ENCODE measurements around the gene PNPLA7.

Gene PNPLA7

DNA sequence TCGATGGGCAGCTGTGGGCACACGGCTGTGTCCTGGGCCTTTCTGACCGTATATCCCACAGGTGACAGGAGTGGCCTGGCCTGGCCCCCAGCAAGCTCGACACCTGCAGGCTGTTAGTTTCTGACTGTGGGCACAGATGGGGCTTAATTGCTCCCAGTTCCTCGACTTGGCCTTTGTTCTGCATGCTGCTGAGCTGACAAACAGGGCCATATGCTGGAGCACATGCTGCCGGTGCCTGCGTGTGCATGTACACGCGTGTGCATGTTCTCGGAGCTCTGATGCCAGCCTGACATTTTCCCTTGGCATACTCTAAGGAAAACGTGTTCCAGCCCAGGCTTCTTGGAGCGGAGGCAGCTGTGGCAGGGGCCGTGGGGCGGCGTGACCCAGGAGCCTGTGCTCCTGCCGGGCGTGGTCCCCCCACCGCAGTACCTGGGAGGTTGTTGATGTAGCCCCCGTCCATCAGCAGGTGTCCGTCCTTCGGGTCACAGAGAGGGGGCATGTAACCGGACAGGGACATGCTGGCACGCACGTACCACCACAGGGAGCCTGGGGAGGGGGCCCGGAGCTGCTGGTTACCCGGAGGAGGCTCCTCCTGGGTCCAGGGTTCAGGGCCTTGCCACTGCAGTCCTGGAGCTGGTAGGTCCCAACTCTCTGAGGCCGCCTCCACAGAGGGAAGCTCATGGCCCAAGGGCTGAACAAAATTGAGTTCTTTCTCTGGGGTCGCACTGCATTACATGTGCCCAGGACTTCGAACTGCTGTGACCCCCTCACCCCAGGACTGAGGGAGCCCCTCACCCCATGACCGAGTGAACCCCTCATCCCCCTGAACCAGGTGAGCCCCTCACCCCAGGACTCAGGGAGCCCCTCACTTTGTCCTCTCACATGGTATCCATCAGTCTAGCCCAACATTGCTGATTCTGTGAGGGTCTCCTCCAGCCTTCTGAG, 86.9 kb downstream of the PNPLA7 start:
- no peak for FAIRE-seq

DNA sequence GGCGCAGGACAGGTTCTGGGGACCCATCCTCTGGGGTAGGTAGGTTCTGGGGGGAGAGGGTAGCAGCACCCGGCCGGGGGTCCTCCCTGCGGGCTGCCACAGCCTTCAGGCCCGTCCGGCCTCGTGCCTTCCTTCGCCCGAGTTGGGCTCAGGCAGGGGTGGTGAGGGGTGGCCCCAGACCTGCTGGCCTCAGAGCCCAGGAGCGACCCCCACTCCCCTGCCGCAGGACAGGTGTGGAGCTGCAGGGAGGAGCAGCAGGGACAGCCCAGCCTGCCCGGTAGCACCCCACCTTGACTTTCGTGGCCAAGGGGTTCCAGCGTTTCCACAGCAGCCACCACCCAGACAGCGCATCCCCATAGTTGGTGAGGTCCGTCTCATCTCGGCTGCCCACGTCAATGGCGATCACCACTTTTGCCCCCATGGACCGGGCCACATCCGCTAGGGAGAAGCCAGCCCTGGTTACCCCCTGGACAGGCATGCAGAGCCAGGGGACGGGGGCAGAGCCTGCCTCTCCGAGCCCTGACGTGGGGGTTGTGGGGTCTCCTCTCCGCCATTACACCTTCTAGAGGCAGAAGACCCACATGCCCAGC, 87.7 kb downstream of the PNPLA7 start:
- FAIRE-seq = no peak
- DNase-seq (ENCODE audit: low spot score) = no peak

More for the DNA sequence above, 86.9 kb downstream of the PNPLA7 start:
- DNase-seq (ENCODE audit: low spot score) = no peak

DNA sequence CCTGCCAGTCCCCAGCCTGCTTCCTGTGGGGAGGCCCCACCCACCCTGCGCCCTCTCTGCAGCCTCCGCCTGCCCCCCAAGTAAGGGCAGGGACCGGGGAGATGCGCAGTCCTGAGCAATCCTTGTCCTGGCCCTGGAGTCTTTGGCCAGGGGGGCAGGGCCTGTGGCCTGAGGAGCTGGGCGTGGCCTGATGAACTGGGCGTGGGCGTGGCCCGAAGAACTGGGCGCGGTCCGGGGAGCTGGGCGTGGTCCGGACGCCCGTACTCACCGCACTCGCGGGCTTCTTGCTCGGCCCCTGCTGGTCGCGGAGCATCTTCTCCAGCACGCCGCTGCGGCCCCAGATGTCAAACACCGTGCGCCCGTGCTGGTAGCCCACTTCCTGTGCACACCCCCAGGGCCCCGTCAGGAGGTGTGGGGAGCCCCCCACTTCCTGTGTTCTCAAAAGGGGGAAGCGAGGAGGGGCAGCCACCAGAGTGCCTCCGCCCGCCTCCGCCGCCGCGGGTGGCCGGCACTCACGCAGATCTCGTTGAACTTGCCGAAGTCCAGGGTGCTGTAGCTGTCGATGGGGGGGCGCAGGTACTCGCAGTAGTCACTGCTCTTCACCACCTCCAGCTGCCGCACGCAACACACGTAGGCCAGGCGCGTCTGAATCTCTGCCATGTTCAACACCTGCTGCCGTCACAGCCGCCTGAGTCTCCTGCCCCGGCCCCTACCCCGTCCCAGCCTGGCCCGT, 88.4 kb downstream of the PNPLA7 start:
- DNase-seq (ENCODE audit: low spot score) = no peak
- FAIRE-seq = no peak

DNA sequence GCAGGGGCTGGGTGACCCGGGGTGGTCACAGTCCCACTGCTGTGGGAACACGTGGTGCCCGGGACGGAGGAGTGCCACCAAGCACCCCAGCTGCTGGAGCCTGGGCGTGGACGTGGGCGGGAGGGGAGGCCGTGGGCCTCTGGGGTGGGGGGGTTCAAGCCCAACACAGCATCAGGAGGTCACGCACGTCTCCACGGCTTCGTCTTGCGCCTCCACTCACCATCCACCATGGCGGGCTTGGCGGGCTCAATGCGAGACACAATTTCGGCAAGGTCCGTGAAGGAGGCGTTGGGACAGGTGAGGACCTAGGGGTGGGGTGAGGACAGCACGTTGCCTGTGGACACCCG, 88.9 kb downstream of the PNPLA7 start:
- DNase-seq (ENCODE audit: low spot score) = no peak
- no peak for FAIRE-seq

DNA sequence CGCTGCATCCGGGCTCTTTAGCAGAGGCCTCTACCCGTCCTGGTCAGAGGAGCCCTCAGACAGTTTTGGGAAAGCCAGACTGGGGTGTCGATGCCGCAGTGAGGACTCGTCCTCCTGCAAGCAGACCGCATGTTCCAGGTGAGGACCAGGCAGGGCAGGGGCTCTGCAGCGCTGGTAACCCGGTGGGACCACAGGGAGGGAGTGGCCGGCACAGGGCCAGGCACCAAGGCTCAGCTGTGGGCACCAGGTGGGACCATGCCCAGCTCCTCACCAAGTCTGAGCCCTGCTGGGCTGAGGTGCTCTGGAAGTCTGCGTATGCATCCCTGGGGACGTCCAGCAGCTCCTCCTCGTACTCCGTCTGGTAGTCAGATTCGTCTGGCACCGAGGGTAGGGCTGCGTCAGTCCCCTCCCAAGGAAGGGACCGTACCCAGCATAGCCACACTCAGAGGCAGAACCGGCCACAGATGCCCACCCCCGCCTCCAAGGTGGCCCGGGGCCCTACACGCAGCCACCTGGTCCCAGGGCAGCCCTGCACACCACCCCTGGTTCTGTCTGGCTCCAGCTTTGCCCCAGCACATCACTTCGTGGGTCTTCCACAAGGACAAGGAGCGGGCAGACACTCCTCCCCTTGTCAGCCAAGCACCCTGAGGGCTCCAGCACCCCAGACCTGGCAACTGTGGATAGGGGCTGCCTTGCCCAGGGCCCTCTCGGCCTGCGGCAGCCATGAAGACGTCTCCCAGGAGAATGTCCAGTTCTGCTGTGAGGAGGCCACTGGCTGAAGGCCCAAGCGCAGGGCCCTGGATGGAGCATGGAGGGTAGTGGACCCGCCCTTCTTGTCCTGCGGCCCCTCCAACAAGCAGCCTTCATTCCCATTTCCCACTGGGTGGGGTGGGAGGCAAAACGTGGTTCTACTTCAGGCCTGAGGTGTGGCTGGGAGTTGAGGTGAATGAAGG, 89.6 kb downstream of the PNPLA7 start:
- FAIRE-seq = no peak

DNA sequence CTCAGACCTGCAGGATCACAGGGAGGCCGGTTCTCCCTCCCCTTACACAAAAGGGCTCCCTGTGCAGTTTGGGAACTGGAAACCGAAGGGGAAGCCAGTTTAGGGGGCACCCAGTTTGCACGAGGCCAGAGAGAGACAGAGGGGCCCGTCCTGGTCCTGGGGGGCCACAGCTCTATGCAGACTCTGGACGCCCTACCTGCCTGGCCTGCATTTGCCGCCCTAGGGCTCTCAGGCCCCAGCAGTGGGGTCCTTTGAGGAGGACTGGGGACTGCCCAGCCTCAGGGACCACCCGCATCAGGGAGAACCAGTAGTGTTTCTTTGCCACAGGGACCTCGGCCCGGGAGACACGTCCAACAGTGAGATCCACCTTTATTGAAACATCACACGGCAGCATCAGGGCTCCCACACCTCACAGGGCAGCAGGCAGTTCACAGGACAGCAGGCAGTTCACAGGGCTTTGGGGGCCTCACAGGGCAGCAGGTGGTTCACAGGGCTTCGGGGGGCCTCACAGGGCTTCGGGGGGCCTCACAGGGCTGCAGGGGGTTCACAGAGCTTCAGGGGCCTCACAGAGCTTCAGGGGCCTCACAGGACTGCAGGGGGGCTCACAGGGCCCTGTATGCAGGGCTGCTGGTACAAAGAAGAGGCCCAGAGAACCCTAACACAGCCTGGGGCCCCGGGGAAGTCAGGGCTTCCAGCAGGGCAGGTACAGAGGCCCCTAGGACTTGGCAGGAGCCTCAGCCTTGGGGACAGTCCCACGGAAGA, 90.4 kb downstream of the PNPLA7 start:
- no peak for FAIRE-seq
- DNase-seq (ENCODE audit: low spot score) = no peak

More for the DNA sequence above, 89.6 kb downstream of the PNPLA7 start:
- DNase-seq (ENCODE audit: low spot score) = no peak

GRCh38 chr9:137459152-137459600, 91.0 kb downstream of the PNPLA7 start, which contains the start of gene NSMF:
NSMF (minus strand) TSS chr9:137459334; CDS start chr9:137459102, 232 bp downstream.
- FAIRE-seq (peak; percentile 78), DNase-seq (ENCODE audit: low spot score) (peak; percentile 100)

GRCh38 chr9:137458194-137459151, 91.7 kb downstream of the PNPLA7 start:
- DNase-seq (ENCODE audit: low spot score) (peak; percentile 54), FAIRE-seq (no peak)

- DNase-seq (ENCODE audit: low spot score) (no peak), FAIRE-seq (no peak)
Observed at GRCh38 chr9:137457406-137458193, 92.6 kb downstream of the PNPLA7 start.

- FAIRE-seq (no peak), DNase-seq (ENCODE audit: low spot score) (no peak)
Observed at GRCh38 chr9:137456864-137457405, 93.3 kb downstream of the PNPLA7 start.

DNA sequence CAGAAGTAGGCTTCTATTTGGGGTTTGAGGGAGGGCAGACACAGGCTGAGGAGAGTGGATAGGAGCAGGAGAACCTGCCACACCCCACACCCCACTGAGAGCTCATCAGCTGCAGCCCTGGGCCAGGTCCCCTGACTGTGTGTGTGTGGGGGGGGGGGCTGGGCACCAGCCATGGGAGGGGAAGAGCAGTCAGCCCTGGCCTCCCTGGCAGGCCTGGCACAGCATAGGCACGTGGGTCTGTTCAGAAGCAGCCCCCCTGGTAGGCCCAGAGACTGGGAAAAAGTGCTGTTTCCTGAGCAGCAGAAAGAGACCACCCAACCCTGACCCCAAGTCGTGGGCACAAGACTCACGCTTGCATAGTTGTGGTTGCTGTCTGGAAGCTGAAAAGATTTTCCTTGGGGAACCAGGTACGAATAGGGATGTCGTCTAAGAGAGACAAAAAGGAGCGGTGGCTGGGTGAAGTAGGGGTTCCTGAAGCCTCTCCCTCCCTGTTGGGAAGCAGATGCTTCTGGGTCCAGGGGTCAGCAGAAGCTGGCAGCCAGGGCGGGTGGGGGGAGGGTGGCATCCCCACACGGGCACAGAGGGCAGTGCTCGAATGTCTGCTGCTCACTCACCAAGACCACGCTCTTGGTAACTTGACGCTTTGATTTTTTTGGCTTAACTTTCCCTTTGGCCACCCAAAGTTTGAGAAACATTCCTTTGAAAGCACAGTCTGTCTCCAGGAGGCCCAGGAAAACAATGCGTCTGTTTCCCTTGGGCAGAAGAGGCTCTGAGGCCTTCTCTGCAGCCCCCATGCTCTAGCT, 93.9 kb downstream of the PNPLA7 start:
- DNase-seq (ENCODE audit: low spot score) = no peak
- no peak for FAIRE-seq

- no peak for FAIRE-seq
- no peak for DNase-seq (ENCODE audit: low spot score)
Observed at GRCh38 chr9:137455359-137455991, 94.7 kb downstream of the PNPLA7 start.

DNA sequence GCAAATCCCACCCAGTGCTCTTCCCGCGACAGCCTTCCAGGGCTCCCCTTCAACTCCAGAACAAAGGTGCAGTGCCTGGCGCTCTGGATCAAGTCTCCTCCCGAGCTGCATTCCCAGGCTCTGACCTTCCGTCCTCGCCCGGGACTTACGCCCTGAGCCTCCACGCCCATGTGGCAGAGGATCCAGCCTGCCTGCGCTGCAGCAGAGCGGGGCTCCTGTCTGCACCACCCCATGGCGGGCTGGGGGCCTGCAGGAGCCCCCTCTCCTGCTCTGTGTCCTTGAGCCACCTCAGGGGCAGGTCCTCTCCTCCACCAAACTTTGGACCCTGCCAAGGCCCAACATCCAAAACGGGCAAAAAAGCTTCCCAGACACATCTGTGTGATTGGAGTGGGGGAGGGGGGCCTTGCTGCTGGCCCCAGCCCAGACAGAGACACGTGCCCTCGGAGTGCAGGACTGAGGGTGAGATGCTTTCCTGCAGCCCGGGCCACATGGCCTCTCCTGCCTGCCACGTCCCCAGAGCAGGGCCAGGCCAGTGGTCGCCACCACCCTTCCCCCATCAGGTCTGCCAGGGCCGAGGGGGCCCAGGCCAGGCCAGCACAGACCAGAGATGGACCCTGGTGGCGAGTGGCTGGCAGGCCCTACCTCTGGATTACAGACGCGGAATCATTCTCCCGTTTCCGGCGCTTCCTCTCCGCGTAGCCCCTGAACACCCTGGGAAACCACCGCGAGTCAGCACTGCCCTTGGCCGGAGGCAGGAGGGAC, 95.4 kb downstream of the PNPLA7 start:
- no peak for FAIRE-seq
- no peak for DNase-seq (ENCODE audit: low spot score)

GRCh38 chr9:137454145-137454596, 96.0 kb downstream of the PNPLA7 start:
- peak; percentile 35 for DNase-seq (ENCODE audit: low spot score)
- no peak for FAIRE-seq

- DNase-seq (ENCODE audit: low spot score) (peak; percentile 41), FAIRE-seq (no peak)
Observed at GRCh38 chr9:137453643-137454081, 96.5 kb downstream of the PNPLA7 start.
